BJ (cell line): ENCODE results near the gene MYOF. TPM values are rescaled to one million over a fixed set of nuclear protein-coding genes. Genes with fewer than 3 reads are reported as not detected.

Experiments
- CTCF ChIA-PET: fragments of 350-600 bp; formaldehyde crosslinking; extraction: SDS; loops from one replicate; lab custom pipeline; 2021; ENCODE audit warnings: antibody characterized with exemption, inconsistent platforms; lab: Yijun Ruan, JAX
- POLR2A ChIA-PET: fragments of 300-600 bp; sonication (Branson Sonifier 250); formaldehyde crosslinking; extraction: SDS; loops from one replicate; lab custom pipeline; 2021; ENCODE audit warnings: antibody characterized with exemption; lab: Charles Lee
- DNase-seq: peaks from one replicate; pipeline ENCODE4 v3.0.0-alpha.2; 2011; ENCODE audit warnings: low read depth
- H3K27me3 ChIP-seq: 2 replicates; pipeline ENCODE4 v1.6.0; 2011; ENCODE audit warnings: low read length; ENCODE audit not compliant: control insufficient read depth, insufficient read depth
- H3K36me3 ChIP-seq: 2 replicates; pipeline ENCODE4 v1.5.1; 2011; ENCODE audit warnings: low read length; ENCODE audit not compliant: control insufficient read depth, insufficient read depth
- H3K4me3 ChIP-seq: 2 replicates; pipeline ENCODE4 v1.5.1; 2011; ENCODE audit warnings: low read depth, mild to moderate bottlenecking, control low read depth, low read length
- CTCF ChIP-seq: IDR thresholded peaks from 2 replicates; pipeline ENCODE4 v1.5.1; 2011; ENCODE audit warnings: low read depth, mild to moderate bottlenecking, control low read depth, inconsistent platforms, low read length, moderate library complexity; ENCODE audit not compliant: insufficient read depth
- polyA plus RNA-seq: library from polyadenylated mRNA; depleted of rRNA; stranded (reverse); fragments of >200 nt; gene quantifications from 2 replicates; pipeline ENCODE4 v1.2.3, GENCODE V29; 2011

The MYOF gene
- polyA plus RNA-seq, 1 experiment = 355 TPM

- ChIA-PET CTCF (interaction anchor here (0.6 to 1.4 kb wide), 7 partner anchors 10 to 92 kb away, joined by 3 to 8 read pairs (median 3); partner anchors contain the start of gene MYOF), POLR2A (interaction anchor here (0.7 to 1.1 kb wide), 2 partner anchors 15 to 20 kb away, joined by 9 to 28 read pairs; no protein-coding TSS in a partner anchor)
- DNase-seq = no peak
- H3K27me3 ChIP-seq = no peaks in the 10 kb centered on the region
- no peak overlapping the region for H3K4me3 ChIP-seq
- H3K36me3 ChIP-seq = peaks cover 5% of the 10 kb centered on the region; the same call in 1 of the 2 replicates
- TF ChIP-seq CTCF = no peak
Measured at GRCh38 chr10:93461109-93461806, 20.9 kb downstream of the MYOF start.

GRCh38 chr10:93459466-93459865 is 22.7 kb downstream of the MYOF start:
- peaks cover 7% of the 10 kb centered on the region for H3K36me3 ChIP-seq
- CTCF ChIA-PET = interaction anchor here (1.0 to 2.7 kb wide), 5 partner anchors 11 to 83 kb away, joined by 4 to 11 read pairs (median 8); partner anchors contain the start of gene MYOF
- no peak overlapping the region for H3K4me3 ChIP-seq
- POLR2A ChIA-PET = interaction anchor here (0.5 to 1.5 kb wide), 4 partner anchors 9 to 21 kb away, joined by 3 to 8 read pairs (median 3); no protein-coding TSS in a partner anchor
- no peaks in the 10 kb centered on the region for H3K27me3 ChIP-seq
- no peak for DNase-seq
- no peak for TF ChIP-seq CTCF

- ChIA-PET CTCF (interaction anchor here (1.0 to 2.7 kb wide), 10 partner anchors 9 to 83 kb away, joined by 3 to 11 read pairs (median 5); partner anchors contain the start of gene MYOF), POLR2A (interaction anchor here (0.6 to 1.5 kb wide), 5 partner anchors 10 to 1000 kb away, joined by 3 to 16 read pairs (median 8); no protein-coding TSS in a partner anchor)
- Histone ChIP-seq H3K36me3 (peaks cover 8% of the 10 kb centered on the region), H3K27me3 (no peaks in the 10 kb centered on the region), H3K4me3 (no peak overlapping the region)
- no peak for TF ChIP-seq CTCF
- peak; percentile 100 for DNase-seq
Measured at GRCh38 chr10:93458821-93459257, 23.3 kb downstream of the MYOF start.

- POLR2A ChIA-PET = no interaction called here
- no peak for DNase-seq
Measured at GRCh38 chr10:93457511-93457910, 24.6 kb downstream of the MYOF start.

More at GRCh38 chr10:93457511-93457910, 24.6 kb downstream of the MYOF start:
- Histone ChIP-seq H3K36me3 (peaks cover 11% of the 10 kb centered on the region), H3K4me3 (no peak overlapping the region), H3K27me3 (no peaks in the 10 kb centered on the region)
- TF ChIP-seq CTCF = no peak
- CTCF ChIA-PET = interaction anchor here (0.9 to 2.5 kb wide), 8 partner anchors 10 to 80 kb away, joined by 3 to 15 read pairs (median 4); partner anchors contain the start of gene MYOF
